Panc1 (cell line): ENCODE results near the gene LONRF2.

Source experiments
- POLR2AphosphoS5 ChIP-seq: IDR thresholded peaks from 2 replicates; pipeline ENCODE4 v1.6.1; 2012; ENCODE audit warnings: mild to moderate bottlenecking, low read depth, low read length, moderate library complexity
- SIN3A ChIP-seq: IDR thresholded peaks from 2 replicates; pipeline ENCODE4 v1.6.1; 2012; ENCODE audit warnings: low read depth, mild to moderate bottlenecking, low read length, moderate library complexity, borderline replicate concordance; ENCODE audit not compliant: insufficient read depth
- TCF7L2 ChIP-seq: IDR thresholded peaks from 2 replicates; pipeline ENCODE4 v1.6.1; 2011; ENCODE audit warnings: mild to moderate bottlenecking, low read depth, low read length, inconsistent platforms
- TF ChIP-seq, protein P1 (sequence below): fragments of 450-650 bp; IDR thresholded peaks from 2 replicates; pipeline ENCODE4 v1.5.1; 2017; ENCODE audit warnings: mild to moderate bottlenecking

DNA sequence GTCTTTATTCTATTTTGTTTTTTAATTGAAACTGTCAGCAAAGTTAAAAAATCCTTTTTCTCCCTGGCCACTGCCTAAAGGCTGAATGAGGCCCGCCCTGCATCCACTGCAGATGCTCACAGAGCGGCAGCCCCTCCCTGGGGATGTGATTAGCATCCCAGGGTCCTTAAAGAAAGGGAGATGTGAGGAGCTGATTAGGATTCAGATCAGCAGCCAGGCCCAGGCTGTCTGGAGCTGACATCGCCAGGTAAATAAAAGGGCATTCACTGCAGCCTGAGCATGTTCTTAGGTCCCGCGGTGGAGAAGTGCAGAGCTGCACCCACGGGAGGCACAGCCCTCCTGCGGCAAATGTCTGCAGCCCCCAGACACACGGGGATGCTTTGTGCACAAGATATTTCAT lies 83.8 kb downstream of the LONRF2 start:
- TF ChIP-seq, protein P1, sequence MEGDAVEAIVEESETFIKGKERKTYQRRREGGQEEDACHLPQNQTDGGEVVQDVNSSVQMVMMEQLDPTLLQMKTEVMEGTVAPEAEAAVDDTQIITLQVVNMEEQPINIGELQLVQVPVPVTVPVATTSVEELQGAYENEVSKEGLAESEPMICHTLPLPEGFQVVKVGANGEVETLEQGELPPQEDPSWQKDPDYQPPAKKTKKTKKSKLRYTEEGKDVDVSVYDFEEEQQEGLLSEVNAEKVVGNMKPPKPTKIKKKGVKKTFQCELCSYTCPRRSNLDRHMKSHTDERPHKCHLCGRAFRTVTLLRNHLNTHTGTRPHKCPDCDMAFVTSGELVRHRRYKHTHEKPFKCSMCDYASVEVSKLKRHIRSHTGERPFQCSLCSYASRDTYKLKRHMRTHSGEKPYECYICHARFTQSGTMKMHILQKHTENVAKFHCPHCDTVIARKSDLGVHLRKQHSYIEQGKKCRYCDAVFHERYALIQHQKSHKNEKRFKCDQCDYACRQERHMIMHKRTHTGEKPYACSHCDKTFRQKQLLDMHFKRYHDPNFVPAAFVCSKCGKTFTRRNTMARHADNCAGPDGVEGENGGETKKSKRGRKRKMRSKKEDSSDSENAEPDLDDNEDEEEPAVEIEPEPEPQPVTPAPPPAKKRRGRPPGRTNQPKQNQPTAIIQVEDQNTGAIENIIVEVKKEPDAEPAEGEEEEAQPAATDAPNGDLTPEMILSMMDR = no peak
- TF ChIP-seq POLR2AphosphoS5 (no peak), SIN3A (no peak), TCF7L2 (no peak)
